Activated CD8-positive, alpha-beta memory T cell treated with anti-CD3 and anti-CD28 coated beads, Interleukin-2, amount 50 U/mL, for 24 hours (primary cell): Measurements from ENCODE around the gene ECD.
A peak's percentile ranks its signal among the peaks of the same experiment; 100 is the strongest.

Source experiments
- DNase-seq: peaks from one replicate; pipeline ENCODE4 v3.0.0-alpha.2; 2020; ENCODE audit errors: extremely low read depth

The ECD gene

GRCh38 chr10:73167783-73168464 is at the start of gene ECD, which contains the start of gene FAM149B1:
TSS of gene ECD (minus strand) at chr10:73168008. CDS start at chr10:73163937, 4,071 bp downstream.
TSS of gene FAM149B1 (plus strand) at chr10:73168119. CDS start at chr10:73168340, 221 bp downstream.
- DNase-seq: peak; percentile 86

- DNase-seq: no peak
Measured at GRCh38 chr10:73215749-73216148, 47.9 kb upstream of the ECD start.

GRCh38 chr10:73211106-73211811 is 43.5 kb upstream of the ECD start:
- DNase-seq: no peak

- no peak for DNase-seq
Measured at GRCh38 chr10:73210395-73211105, 42.7 kb upstream of the ECD start.

GRCh38 chr10:73209705-73210104 is 41.9 kb upstream of the ECD start:
- DNase-seq: no peak

GRCh38 chr10:73207883-73208282 is 40.1 kb upstream of the ECD start:
- DNase-seq: no peak

- DNase-seq: no peak
Measured at GRCh38 chr10:73206385-73206784, 38.6 kb upstream of the ECD start.

- no peak for DNase-seq
Measured at GRCh38 chr10:73205890-73206289, 38.1 kb upstream of the ECD start.

- DNase-seq: no peak
Measured at GRCh38 chr10:73205081-73205480, 37.3 kb upstream of the ECD start.

- no peak for DNase-seq
Measured at GRCh38 chr10:73190188-73190587, 22.4 kb upstream of the ECD start.

GRCh38 chr10:73186266-73186665 is 18.5 kb upstream of the ECD start:
- no peak for DNase-seq

GRCh38 chr10:73183667-73184281 is 16.0 kb upstream of the ECD start:
- no peak for DNase-seq

- no peak for DNase-seq
Measured at GRCh38 chr10:73182568-73182967, 14.8 kb upstream of the ECD start.

- no peak for DNase-seq
Measured at GRCh38 chr10:73174148-73174925, 6.5 kb upstream of the ECD start.

- no peak for DNase-seq
Measured at GRCh38 chr10:73172867-73173266, 5.1 kb upstream of the ECD start.

GRCh38 chr10:73169320-73169719 is 1.5 kb upstream of the ECD start:
- no peak for DNase-seq

GRCh38 chr10:73168465-73168803 is 626 bp upstream of the ECD start:
- no peak for DNase-seq

GRCh38 chr10:73167458-73167782 is 388 bp downstream of the ECD start:
- no peak for DNase-seq

GRCh38 chr10:73166972-73167371 is 836 bp downstream of the ECD start:
- no peak for DNase-seq

- DNase-seq: no peak
Measured at GRCh38 chr10:73163096-73163495, 4.7 kb downstream of the ECD start.

- no peak for DNase-seq
Measured at GRCh38 chr10:73161662-73162061, 6.1 kb downstream of the ECD start.

GRCh38 chr10:73161079-73161478 is 6.7 kb downstream of the ECD start:
- DNase-seq: no peak
